ENCODE results near the gene OR5K4. TPM values are rescaled to one million over a fixed set of nuclear protein-coding genes. Genes with fewer than 3 reads are reported as not detected.

The OR5K4 gene
- total and polyA plus RNA-seq, 2 of the 8 experiments (the other 6 are each of a cell fraction or from before 2014, with no cell fraction given) = not detected

- Histone ChIP-seq H3K4me3 (ENCODE audit: extremely low read depth in 1 of 4, insufficient read depth in 2 of 4, low read depth in 3 of 4, low read length in 4 of 4) (no peak overlapping the region), H3K79me1 (ENCODE audit: low read depth, low read length) (no peaks in the 10 kb centered on the region), H4K91ac (replicated peaks; ENCODE audit: insufficient read length, low read length) (no peak overlapping the region), H3K36me3 (ENCODE audit: control insufficient read depth in 2 of 4, insufficient read depth in 4 of 4, low read length in 3 of 4) (no peaks in the 10 kb centered on the region), H3K4ac (replicated peaks; ENCODE audit: insufficient read length, low read depth, low read length) (no peak overlapping the region), H3K4me1 (replicated peaks in 1 of 4; ENCODE audit: control insufficient read depth in 3 of 4, insufficient read depth in 4 of 4, low read length in 3 of 4) (no peaks in the 10 kb centered on the region), H3K23me2 (ENCODE audit: low read depth, low read length) (no peaks in the 10 kb centered on the region), H2BK12ac (ENCODE audit: low read depth, low read length) (no peak overlapping the region), H3K9me3 (ENCODE audit: insufficient read depth in 2 of 2, low read depth in 1 of 2, low read length in 1 of 2) (no peaks in the 10 kb centered on the region), H4K5ac (ENCODE audit: insufficient read length, low read depth, low read length) (no peak overlapping the region), H4K20me1 (replicated peaks in 1 of 2; ENCODE audit: control insufficient read depth in 1 of 2, insufficient read depth in 2 of 2, low read length in 2 of 2) (no peaks in the 10 kb centered on the region), H3K27me3 (replicated peaks in 1 of 4; ENCODE audit: control insufficient read depth in 3 of 4, extremely low read depth in 1 of 4, insufficient read depth in 3 of 4, low read length in 3 of 4) (no peaks in the 10 kb centered on the region), H3K27ac (ENCODE audit: low read depth, low read length) (no peak overlapping the region), H2BK120ac (replicated peaks; ENCODE audit: low read depth, low read length) (no peak overlapping the region), H3K56ac (replicated peaks; ENCODE audit: insufficient read length, low read depth, low read length) (no peak overlapping the region), H3K9ac (replicated peaks in 1 of 4; ENCODE audit: extremely low read depth in 1 of 4, low read depth in 3 of 4, low read length in 3 of 4) (no peak overlapping the region), H4K8ac (ENCODE audit: extremely low read depth, insufficient read depth, low read length) (no peak overlapping the region), H2AFZ (ENCODE audit: low read length) (no peak overlapping the region), H3K79me2 (ENCODE audit: control insufficient read depth in 1 of 2, insufficient read depth in 2 of 2, low read length in 2 of 2) (no peaks in the 10 kb centered on the region), H2AK5ac (ENCODE audit: low read depth, low read length) (no peak overlapping the region), H3K18ac (ENCODE audit: extremely low read depth, low read length) (no peak overlapping the region), H2BK20ac (ENCODE audit: low read length) (no peak overlapping the region), H3K23ac (ENCODE audit: insufficient read length) (no peak overlapping the region), H3K14ac (ENCODE audit: insufficient read length) (no peak overlapping the region), H2BK15ac (ENCODE audit: low read length) (no peak overlapping the region), H2BK5ac (ENCODE audit: low read depth, low read length) (no peak overlapping the region), H3K4me2 (ENCODE audit: insufficient read depth in 1 of 2, low read depth in 2 of 2, low read length in 2 of 2) (no peak overlapping the region)
- DNase-seq (ENCODE audit: low read depth in 1 of 2, low spot score in 2 of 2) (no peak), FAIRE-seq (no peak)
- ChIA-PET CTCF (ENCODE audit: partially characterized antibody) (no interaction called here), POLR2A (ENCODE audit: partially characterized antibody) (interaction anchor here (0.7 kb wide), 1 partner anchor 9 kb away, joined by 3 read pairs; no protein-coding TSS in a partner anchor)
- TF ChIP-seq USF2 (IDR thresholded peaks at IDR 0.05; ENCODE audit: low read length) = no peak
- TF ChIP-seq ATF3 (IDR thresholded peaks at IDR 0.05; ENCODE audit: insufficient read depth, low read depth, low read length) = no peak
- TF ChIP-seq POLR2AphosphoS5 (IDR thresholded peaks at IDR 0.05; ENCODE audit: low read depth, low read length) = no peak
- TF ChIP-seq CHD1 (IDR thresholded peaks at IDR 0.05; ENCODE audit: low read depth, low read length) = no peak
- TF ChIP-seq KDM1A (IDR thresholded peaks at IDR 0.05; ENCODE audit: borderline replicate concordance, low read length) = no peak
- TF ChIP-seq TAF1 (IDR thresholded peaks at IDR 0.05; ENCODE audit: low read depth, low read length) = no peak
- no peak for TF ChIP-seq TEAD4 (IDR thresholded peaks at IDR 0.05; ENCODE audit: low read depth, low read length)
- no peak for TF ChIP-seq TBP (IDR thresholded peaks at IDR 0.05; ENCODE audit: low read depth, low read length)
- no peak for TF ChIP-seq SRF (IDR thresholded peaks at IDR 0.05; ENCODE audit: low read depth, low read length)
- TF ChIP-seq SP2 (IDR thresholded peaks at IDR 0.05; ENCODE audit: low read length) = no peak
- no peak for TF ChIP-seq PHF8 (conservative IDR thresholded peaks at IDR 0.05; ENCODE audit: low read depth, low read length)
- no peak for TF ChIP-seq SIRT6 (IDR thresholded peaks at IDR 0.05; ENCODE audit: low read length)
- no peak for TF ChIP-seq MAFK (IDR thresholded peaks at IDR 0.05; ENCODE audit: low read depth, low read length)
- no peak for TF ChIP-seq TCF12 (IDR thresholded peaks at IDR 0.05; ENCODE audit: low read depth, low read length)
These were observed 5.6 kb downstream of the OR5K4 start for GRCh38 chr3:98359250-98359649.

All from H1 (cell line).